ACHN (cell line): ENCODE measurements around the gene UGT1A4.

ENCODE experiments used
- DNase-seq: peaks from one replicate; pipeline ENCODE4 v3.0.0-alpha.2; 2015
- in situ Hi-C: cut with HindIII; loops from 2 replicates; pipeline ENCODE4 v1.10.0; 2017; ENCODE audit warnings: low sequenced_read_pairs, low pct_ligation_motif_present, low pct_unique_long_range_greater_than_20kb

Gene UGT1A4

DNA sequence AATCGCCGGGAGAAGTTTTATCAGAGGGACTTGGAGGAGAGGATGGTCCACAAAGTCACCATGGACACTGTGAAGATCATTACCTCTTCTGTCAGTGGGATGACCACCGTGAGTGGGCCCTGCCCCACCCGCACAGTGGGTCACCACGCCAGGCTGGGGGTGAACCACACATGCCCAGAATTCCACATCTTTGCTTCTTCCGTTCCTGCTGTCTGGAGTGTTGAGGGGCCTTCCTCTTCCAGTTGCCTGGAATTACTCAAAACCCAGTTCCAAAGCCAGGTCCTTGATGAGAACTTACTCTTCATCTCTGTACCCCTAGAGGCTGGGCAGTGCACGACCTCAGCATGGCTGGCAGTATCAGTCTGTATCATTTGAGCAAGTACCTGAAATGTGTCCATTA is 81.7 kb downstream of the UGT1A4 start:
- in situ Hi-C loops, result no loop called here
- no peak for DNase-seq

GRCh38 chr2:233801357-233802131 is 83.0 kb downstream of the UGT1A4 start:
- in situ Hi-C loops, result no loop called here
- no peak for DNase-seq

DNA sequence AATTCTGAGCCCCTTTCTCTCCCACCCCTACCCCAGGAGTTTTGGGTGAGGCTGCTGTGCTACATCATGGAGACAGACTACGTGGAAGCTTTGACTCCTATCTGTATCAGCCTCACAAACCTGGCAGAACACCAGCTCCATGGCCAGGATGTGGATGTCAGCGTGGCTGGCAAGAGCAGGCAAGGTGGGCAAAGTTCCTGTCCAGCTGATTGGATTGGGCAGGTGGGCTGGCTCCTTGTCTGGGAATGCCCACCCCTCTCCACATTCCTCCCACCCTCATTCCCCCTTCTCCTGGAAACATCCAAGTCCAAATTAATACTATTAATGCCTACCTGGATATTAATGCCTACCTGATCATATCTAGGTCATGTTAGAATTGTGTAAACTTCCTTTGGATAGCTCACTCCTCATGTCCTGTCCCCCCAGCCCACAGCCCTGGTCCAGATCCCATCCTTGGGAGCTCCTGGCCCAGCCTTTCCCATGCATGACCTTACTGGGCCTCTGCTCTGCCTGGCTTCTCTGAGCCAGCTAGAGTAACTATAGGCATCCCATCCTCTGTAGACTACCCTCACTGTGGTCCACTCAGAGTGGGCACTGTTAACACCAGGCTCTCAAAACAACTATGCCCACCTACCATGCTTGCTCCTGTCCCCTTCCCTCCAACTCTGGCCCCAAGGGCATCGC is 83.7 kb downstream of the UGT1A4 start:
- in situ Hi-C loops, result no loop called here
- no peak for DNase-seq

DNA sequence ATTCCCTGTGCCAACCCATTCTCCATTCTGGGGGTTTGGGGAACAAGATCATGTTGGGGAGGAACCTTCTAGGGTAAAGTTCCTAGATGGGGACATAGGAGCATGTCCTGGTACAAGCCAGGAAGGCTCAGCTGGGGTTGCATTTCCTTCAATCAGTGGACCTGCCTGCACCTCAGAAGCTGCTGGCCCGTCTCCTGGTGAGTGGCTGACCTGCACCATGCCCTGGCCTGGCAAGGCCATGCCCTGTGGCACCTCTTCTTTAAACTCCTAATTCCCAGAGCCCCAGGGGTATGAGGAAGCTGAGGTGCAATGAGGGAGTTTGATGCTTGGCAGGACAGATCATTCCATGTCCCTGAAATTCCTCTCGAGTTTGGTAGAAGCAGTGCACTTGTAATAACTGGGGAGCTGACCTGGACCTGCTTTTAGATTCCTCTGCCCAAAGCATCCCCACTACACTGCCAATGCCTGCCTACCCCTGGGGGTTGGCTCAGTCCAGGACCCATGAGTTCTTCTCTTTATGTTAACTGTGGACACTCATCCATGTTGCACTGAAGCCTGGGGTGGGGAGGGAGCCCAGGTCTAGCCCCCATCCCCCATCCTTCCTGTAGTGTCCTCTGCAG is 84.9 kb downstream of the UGT1A4 start:
- no peak for DNase-seq
- in situ Hi-C loops, result no loop called here

GRCh38 chr2:233803994-233804393 is 85.5 kb downstream of the UGT1A4 start:
- in situ Hi-C loops, result no loop called here
- no peak for DNase-seq

- no peak for DNase-seq
- in situ Hi-C loops, result no loop called here
Observed at GRCh38 chr2:233807215-233807865, 88.8 kb downstream of the UGT1A4 start.

DNA sequence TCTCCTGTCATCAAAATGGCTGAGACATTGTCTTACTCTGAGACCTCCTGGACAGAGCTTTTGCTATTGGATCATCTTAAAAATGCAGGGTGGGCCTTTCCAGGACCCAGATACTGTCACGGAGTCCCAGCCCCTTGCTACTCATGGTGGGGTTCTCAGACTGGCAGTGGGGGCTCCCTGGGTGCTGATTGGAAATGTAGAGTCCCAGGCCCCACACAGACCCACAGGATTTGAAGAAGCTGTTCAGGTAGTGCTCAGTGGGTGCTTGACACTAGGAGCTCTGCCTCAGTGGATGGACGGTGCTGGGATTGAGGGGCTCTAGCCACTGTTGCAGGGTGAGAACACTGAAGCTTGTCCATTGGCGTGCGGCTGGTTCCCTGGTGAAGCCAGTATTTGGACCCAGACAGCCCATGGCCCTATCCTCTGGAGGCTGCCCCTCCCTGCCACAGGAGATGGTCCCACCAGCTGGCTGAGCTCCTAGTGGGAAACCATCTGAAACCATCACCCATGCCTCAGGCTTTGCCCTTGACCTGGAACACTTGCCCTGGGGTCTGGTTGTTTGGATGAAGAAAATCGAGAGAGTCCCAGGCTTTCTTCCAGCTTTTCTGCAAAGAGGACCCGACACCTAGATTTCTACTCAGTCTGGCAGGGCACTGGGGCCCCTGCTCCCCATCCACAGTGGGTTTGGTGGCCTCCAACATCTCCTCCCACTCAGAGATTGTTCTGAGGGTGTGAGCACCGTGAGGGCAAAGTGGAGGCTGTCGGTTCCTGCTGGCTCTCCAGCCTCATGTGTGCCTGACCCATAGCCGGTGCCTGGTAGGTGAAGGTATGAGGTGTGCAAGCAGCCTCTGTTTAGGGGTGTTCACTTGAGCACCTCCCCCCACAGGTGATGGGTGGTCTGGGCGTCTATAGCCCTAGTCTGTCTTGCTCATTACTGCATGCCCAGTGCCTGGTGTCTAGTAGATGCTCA is 89.7 kb downstream of the UGT1A4 start:
- in situ Hi-C loops, result no loop called here
- no peak for DNase-seq

- in situ Hi-C loops, result no loop called here
- DNase-seq, result no peak
Observed at GRCh38 chr2:233810385-233810784, 91.8 kb downstream of the UGT1A4 start.

- in situ Hi-C loops, result no loop called here
- no peak for DNase-seq
Observed at GRCh38 chr2:233811087-233811486, 92.6 kb downstream of the UGT1A4 start.

DNA sequence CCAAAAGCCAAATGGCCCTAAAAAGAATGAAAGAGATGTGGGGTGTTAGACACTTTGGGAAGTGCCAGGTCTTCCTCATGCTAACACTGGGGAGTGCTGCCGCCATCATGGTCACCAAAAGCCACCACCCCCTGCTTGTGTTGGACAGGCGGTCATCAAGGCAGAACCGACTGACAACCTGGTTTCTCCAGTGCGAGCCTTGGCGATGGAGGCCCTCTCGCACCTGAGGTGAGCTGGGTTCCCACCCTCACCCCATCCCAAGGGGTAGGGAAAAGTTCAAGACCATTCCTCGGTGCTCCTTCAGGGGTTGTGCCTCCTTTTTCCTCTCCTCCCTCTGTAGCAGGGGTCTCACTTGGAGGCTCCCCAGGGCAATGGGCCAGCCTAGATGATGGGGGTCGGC is 93.2 kb downstream of the UGT1A4 start:
- no peak for DNase-seq
- in situ Hi-C loops, result no loop called here

DNA sequence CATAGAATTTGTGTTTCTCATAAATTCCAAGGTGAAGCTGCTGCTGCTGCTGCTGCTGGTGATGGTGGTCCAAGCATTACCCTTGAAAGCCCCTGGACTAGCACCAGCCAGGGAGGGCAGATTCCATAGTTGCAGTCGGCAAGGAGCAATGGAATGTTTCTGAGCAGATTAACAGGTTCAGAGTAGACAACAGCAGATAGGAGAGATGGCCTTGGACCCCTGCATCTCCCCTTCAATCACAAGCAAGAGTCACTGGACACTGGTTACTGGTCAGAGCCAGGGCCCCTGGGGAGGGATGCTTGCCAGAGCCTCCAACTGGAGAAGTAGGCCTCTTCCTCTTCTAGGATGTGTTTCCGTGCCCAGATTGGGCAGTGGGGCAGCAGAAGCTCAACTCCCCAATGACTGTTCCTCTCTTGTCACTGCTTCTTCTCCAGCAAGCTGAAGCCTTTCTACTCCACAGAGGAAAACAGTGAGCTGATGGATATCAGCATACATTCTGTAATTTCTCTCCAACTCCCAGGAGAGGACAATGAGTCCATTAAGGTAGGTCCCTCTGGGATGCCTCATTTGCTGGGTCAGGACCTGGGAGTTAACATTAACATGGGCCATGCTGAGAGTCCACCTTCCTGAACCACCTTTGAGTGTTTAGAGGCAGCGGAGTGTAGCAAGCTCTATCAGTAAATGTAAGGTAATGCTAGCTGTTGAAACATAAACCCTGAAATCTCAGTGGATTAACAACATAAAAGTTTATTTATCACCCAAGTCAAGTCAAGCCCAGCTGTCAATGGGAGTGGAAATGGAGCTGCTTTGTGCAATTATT is 94.9 kb downstream of the UGT1A4 start:
- in situ Hi-C loops, result no loop called here
- no peak for DNase-seq

GRCh38 chr2:233814056-233814835 is 95.7 kb downstream of the UGT1A4 start:
- in situ Hi-C loops, result no loop called here
- no peak for DNase-seq

DNA sequence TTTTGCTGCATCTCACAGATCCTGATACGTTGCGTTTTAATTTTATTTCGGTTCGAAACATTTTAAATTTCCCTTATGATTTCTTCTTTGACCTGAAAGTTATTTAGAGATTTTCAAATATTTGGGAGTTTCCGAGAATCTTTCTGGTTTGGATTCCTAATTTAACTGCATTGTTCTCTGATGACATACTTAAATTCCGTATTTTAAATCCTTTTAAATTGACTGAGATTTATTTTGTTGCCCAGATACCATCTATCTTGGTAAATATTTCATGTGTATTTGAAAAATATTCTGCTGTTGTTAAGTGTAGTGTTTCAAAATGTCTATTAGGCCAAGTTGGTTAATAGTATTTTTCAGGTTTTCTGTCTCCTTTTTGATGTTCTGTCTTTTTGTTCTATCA is 97.3 kb downstream of the UGT1A4 start:
- in situ Hi-C loops, result no loop called here
- no peak for DNase-seq

DNA sequence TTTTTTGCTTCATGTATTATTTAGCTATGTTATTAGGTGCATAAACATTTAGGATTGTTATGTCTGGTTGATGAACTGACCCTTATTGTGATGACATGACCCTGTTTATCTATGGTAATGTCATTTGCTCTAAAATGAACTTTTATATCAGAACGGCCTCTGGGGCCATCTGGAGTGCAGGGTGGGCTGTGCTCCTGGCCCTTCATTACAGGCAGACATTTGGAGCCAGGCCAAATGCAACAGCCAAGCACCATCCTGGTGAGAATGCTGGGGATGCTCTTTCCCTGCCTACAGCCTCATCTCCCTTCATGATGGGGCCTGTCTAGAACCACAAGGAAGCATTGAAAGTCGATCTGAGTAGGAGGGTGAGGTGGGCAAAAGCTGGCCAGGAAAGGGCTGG is 97.8 kb downstream of the UGT1A4 start:
- DNase-seq, result no peak
- in situ Hi-C loops, result no loop called here

GRCh38 chr2:233816771-233817170 is 98.2 kb downstream of the UGT1A4 start:
- no peak for DNase-seq
- in situ Hi-C loops, result no loop called here

DNA sequence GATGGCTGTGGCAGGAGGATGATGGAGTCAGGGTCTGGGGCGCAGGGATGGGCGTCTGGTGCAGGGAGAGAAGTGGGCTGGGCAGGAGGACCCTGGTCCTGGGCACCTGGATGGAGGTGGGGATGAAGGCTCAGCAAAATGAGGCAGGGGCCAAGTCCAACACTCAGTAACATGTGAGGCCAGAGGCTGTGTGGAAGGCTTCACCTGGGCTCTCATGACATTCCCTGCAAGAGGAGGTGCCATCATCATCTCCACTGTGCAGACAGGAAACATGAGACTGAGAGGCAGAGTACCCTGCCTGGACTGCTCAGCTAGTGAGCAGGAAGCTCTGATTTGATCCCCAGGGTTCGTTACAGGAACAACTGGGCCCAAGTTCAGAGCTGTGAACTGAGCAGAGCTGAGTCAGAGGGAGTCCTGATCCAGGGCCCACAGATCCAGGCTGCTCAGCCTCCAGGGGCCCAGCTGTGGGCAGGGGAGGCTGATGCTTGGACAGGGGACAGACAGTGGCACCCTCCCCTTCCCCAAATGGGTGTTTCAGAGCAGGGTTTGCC is 98.9 kb downstream of the UGT1A4 start:
- DNase-seq, result no peak
- in situ Hi-C loops, result no loop called here
